ENCODE measurements around the gene ZDHHC23.

DNA sequence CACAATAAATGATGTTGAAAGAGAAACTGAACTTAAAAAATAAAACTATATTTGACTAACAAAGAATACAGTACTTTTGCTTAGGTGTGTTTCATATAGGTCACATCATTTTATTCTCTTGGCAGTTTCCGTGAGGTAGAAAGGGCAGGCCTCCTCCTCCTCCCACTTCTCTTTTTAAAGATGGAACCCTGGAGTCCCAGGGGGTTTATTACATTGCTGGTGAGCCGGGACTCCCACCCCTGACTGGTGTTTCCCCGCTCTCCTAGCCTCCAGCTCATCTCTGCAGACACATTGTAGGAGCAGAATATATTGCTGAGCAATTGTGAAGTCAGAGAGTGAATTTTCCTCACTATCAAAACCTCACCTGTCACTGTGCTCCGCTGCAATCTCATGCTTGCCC, 30.0 kb downstream of the ZDHHC23 start:
- TF ChIP-seq CTCF (IDR thresholded peaks at IDR 0.05) (no peak), EP300 (IDR thresholded peaks at IDR 0.05) (no peak), POLR2AphosphoS5 (IDR thresholded peaks at IDR 0.05) (no peak)

Data from sigmoid colon (tissue), 4 donors.